ENCODE measurements around the gene KLHL29. TPM values are rescaled to one million over a fixed set of nuclear protein-coding genes. Genes with fewer than 3 reads are reported as not detected.

The KLHL29 gene
- polyA plus RNA-seq, 1 donor from 2014 or later: 42.4 TPM

GRCh38 chr2:23545811-23546210, 160.8 kb downstream of the KLHL29 start:
- TF ChIP-seq EZH2 (IDR thresholded peaks at IDR 0.05; ENCODE audit: borderline replicate concordance, insufficient read depth, low read length, poor library complexity, severe bottlenecking) (no peak), CTCF (IDR thresholded peaks at IDR 0.05; ENCODE audit: poor library complexity, severe bottlenecking) (no peak), SMC3 (conservative IDR thresholded peaks at IDR 0.05; ENCODE audit: poor library complexity) (no peak), POLR2AphosphoS5 (IDR thresholded peaks at IDR 0.05) (no peak), MXI1 (conservative IDR thresholded peaks at IDR 0.05; ENCODE audit: poor library complexity, severe bottlenecking) (no peak), EP300 (conservative IDR thresholded peaks at IDR 0.05; ENCODE audit: poor library complexity, severe bottlenecking) (no peak), TAF1 (IDR thresholded peaks at IDR 0.05; ENCODE audit: low read depth) (no peak), RAD21 (conservative IDR thresholded peaks at IDR 0.05) (no peak)
- TF ChIP-seq, protein P1, sequence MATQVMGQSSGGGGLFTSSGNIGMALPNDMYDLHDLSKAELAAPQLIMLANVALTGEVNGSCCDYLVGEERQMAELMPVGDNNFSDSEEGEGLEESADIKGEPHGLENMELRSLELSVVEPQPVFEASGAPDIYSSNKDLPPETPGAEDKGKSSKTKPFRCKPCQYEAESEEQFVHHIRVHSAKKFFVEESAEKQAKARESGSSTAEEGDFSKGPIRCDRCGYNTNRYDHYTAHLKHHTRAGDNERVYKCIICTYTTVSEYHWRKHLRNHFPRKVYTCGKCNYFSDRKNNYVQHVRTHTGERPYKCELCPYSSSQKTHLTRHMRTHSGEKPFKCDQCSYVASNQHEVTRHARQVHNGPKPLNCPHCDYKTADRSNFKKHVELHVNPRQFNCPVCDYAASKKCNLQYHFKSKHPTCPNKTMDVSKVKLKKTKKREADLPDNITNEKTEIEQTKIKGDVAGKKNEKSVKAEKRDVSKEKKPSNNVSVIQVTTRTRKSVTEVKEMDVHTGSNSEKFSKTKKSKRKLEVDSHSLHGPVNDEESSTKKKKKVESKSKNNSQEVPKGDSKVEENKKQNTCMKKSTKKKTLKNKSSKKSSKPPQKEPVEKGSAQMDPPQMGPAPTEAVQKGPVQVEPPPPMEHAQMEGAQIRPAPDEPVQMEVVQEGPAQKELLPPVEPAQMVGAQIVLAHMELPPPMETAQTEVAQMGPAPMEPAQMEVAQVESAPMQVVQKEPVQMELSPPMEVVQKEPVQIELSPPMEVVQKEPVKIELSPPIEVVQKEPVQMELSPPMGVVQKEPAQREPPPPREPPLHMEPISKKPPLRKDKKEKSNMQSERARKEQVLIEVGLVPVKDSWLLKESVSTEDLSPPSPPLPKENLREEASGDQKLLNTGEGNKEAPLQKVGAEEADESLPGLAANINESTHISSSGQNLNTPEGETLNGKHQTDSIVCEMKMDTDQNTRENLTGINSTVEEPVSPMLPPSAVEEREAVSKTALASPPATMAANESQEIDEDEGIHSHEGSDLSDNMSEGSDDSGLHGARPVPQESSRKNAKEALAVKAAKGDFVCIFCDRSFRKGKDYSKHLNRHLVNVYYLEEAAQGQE (IDR thresholded peaks at IDR 0.05; ENCODE audit: borderline replicate concordance): no peak
- Histone ChIP-seq H2AFZ (ENCODE audit: low read depth, low read length) (no peak overlapping the region), H3K4me3 (ENCODE audit: low read length) (no peak overlapping the region), H3K9me3 (ENCODE audit: low read length) (no peaks in the 10 kb centered on the region), H3K9ac (ENCODE audit: low read length) (no peak overlapping the region), H4K20me1 (ENCODE audit: insufficient read depth) (peaks cover 10% of the 10 kb centered on the region), H3K9me2 (ENCODE audit: insufficient read depth, low read length) (no peaks in the 10 kb centered on the region), H3K27ac (ENCODE audit: low read length) (no peak overlapping the region), H3K4me2 (ENCODE audit: low read length) (no peak overlapping the region), H3K27me3 (ENCODE audit: insufficient read depth, low read depth, low read length) (no peaks in the 10 kb centered on the region), H3F3A (ENCODE audit: insufficient read depth, low read length, poor library complexity, severe bottlenecking) (peaks cover 4% of the 10 kb centered on the region), H3K79me2 (replicated peaks; ENCODE audit: insufficient read depth, low read length) (no peaks in the 10 kb centered on the region), H3K36me3 (ENCODE audit: insufficient read depth, low read length) (no peaks in the 10 kb centered on the region)

DNA sequence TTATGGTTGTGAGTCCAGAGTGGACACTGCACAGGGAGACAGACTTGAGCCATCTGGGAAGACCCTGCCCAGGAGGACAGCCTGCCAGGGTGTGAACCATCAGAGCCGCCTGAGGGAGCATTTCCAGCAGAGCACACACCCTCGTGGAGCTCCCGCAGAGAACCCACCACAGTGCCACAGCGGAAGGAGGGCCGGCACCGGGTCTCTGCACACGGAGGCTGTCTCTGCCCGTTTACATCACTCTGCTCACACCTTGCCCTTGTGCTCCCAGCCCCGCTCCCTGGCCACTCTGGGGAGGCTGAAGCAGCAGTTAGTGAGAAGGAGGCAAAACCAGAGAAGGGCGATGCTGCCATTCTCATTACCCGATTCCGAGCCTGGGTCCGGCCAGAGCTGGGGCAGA, 161.9 kb downstream of the KLHL29 start:
- Histone ChIP-seq H3K79me2 (replicated peaks; ENCODE audit: insufficient read depth, low read length) (no peaks in the 10 kb centered on the region), H3K9me2 (ENCODE audit: insufficient read depth, low read length) (no peaks in the 10 kb centered on the region), H2AFZ (ENCODE audit: low read depth, low read length) (no peak overlapping the region)

More for the DNA sequence above, 161.9 kb downstream of the KLHL29 start:
- Histone ChIP-seq H3K36me3 (ENCODE audit: insufficient read depth, low read length) (no peaks in the 10 kb centered on the region), H3K4me3 (ENCODE audit: low read length) (no peak overlapping the region), H3K27me3 (ENCODE audit: insufficient read depth, low read depth, low read length) (no peaks in the 10 kb centered on the region), H3K9me3 (ENCODE audit: low read length) (no peaks in the 10 kb centered on the region), H3K9ac (ENCODE audit: low read length) (no peak overlapping the region), H4K20me1 (ENCODE audit: insufficient read depth) (peaks cover 15% of the 10 kb centered on the region), H3F3A (ENCODE audit: insufficient read depth, low read length, poor library complexity, severe bottlenecking) (peaks cover 4% of the 10 kb centered on the region), H3K4me2 (ENCODE audit: low read length) (no peak overlapping the region), H3K27ac (ENCODE audit: low read length) (no peak overlapping the region)
- TF ChIP-seq MXI1 (conservative IDR thresholded peaks at IDR 0.05; ENCODE audit: poor library complexity, severe bottlenecking): no peak
- no peak for TF ChIP-seq EZH2 (IDR thresholded peaks at IDR 0.05; ENCODE audit: borderline replicate concordance, insufficient read depth, low read length, poor library complexity, severe bottlenecking)
- no peak for TF ChIP-seq TAF1 (IDR thresholded peaks at IDR 0.05; ENCODE audit: low read depth)
- no peak for TF ChIP-seq EP300 (conservative IDR thresholded peaks at IDR 0.05; ENCODE audit: poor library complexity, severe bottlenecking)
- TF ChIP-seq SMC3 (conservative IDR thresholded peaks at IDR 0.05; ENCODE audit: poor library complexity): no peak
- no peak for TF ChIP-seq POLR2AphosphoS5 (IDR thresholded peaks at IDR 0.05)
